HEK293 (cell line): Measurements from ENCODE around the gene ERBB4.
A peak's percentile ranks its signal among the peaks of the same experiment; 100 is the strongest.

Experiments
- CTCF ChIA-PET: fragments of 350-600 bp; formaldehyde crosslinking; extraction: SDS; loops from one replicate; lab custom pipeline; 2021; ENCODE audit warnings: antibody characterized with exemption; lab: Yijun Ruan, JAX
- POLR2A ChIA-PET: fragments of 300-600 bp; formaldehyde crosslinking; extraction: SDS; loops from one replicate; lab custom pipeline; 2020; ENCODE audit warnings: antibody characterized with exemption, inconsistent platforms; lab: Yijun Ruan, JAX
- H3K27ac ChIP-seq: fragments of 200-500 bp; sonication (Bioruptor generic); 2 replicates; pipeline ENCODE4 v1.5.1; 2014; ENCODE audit warnings: low read depth, low read length, control low read depth, inconsistent platforms; ENCODE audit errors: extremely low read depth
- H3K36me3 ChIP-seq, 2 experiments: fragments of 200-500 bp in 1 of 2; sonication (Bioruptor generic) in 1 of 2; 1 replicate in 1 of 2; 2 replicates in 1 of 2; pipeline ENCODE4 v1.5.1; 2014 to 2017; ENCODE audit warnings: inconsistent platforms in 2 of 2, low read length in 2 of 2; ENCODE audit not compliant: control insufficient read depth in 2 of 2, insufficient read depth in 1 of 2
- H3K4me1 ChIP-seq: fragments of 200-500 bp; sonication (Bioruptor generic); 2 replicates; pipeline ENCODE4 v1.5.1; 2014; ENCODE audit warnings: mild to moderate bottlenecking, low read length, inconsistent platforms; ENCODE audit not compliant: control insufficient read depth, insufficient read depth
- H3K4me3 ChIP-seq: 2 replicates; pipeline ENCODE4 v1.5.1; 2011; ENCODE audit warnings: low read depth, mild to moderate bottlenecking, control low read depth, low read length, moderate library complexity
- H3K9me3 ChIP-seq: fragments of 200-500 bp; sonication (Bioruptor generic); 2 replicates; pipeline ENCODE4 v1.5.1; 2014; ENCODE audit warnings: low read depth, low read length, inconsistent platforms; ENCODE audit not compliant: control insufficient read depth, insufficient read depth
- BCL11B ChIP-seq: fragments of 450-650 bp; formaldehyde crosslinking; IDR thresholded peaks from 2 replicates; pipeline ENCODE4 v1.5.1; 2016; ENCODE audit warnings: low read depth, missing biosample characterization, missing genetic modification characterization
- MEIS1 ChIP-seq: sonication (generic); formaldehyde crosslinking; IDR thresholded peaks from 2 replicates; pipeline ENCODE4 v1.8.1; 2022; ENCODE audit warnings: missing genetic modification reagents, mild to moderate bottlenecking, borderline replicate concordance
- PBX3 ChIP-seq: sonication (generic); formaldehyde crosslinking; IDR thresholded peaks from 2 replicates; pipeline ENCODE4 v1.8.1; 2022; ENCODE audit warnings: mild to moderate bottlenecking, moderate library complexity, missing genetic modification reagents
- ZNF138 ChIP-seq: fragments of 450-650 bp; formaldehyde crosslinking; IDR thresholded peaks from 2 replicates; pipeline ENCODE4 v1.5.1; 2016; ENCODE audit warnings: missing biosample characterization, missing genetic modification characterization, borderline replicate concordance
- ZNF23 ChIP-seq: fragments of 450-650 bp; formaldehyde crosslinking; IDR thresholded peaks from 2 replicates; pipeline ENCODE4 v1.5.1; 2016; ENCODE audit warnings: missing biosample characterization, missing genetic modification characterization, borderline replicate concordance
- ZNF302 ChIP-seq: fragments of 450-650 bp; formaldehyde crosslinking; IDR thresholded peaks from 2 replicates; pipeline ENCODE4 v1.5.1; 2016; ENCODE audit warnings: missing biosample characterization, missing genetic modification characterization, low read depth
- ZNF354C ChIP-seq: fragments of 450-650 bp; formaldehyde crosslinking; IDR thresholded peaks from 2 replicates; pipeline ENCODE4 v1.5.1; 2016; ENCODE audit warnings: missing biosample characterization, missing genetic modification characterization, low read depth, borderline replicate concordance
- ZNF514 ChIP-seq: fragments of 450-650 bp; formaldehyde crosslinking; IDR thresholded peaks from 2 replicates; pipeline ENCODE4 v1.5.1; 2016; ENCODE audit warnings: missing biosample characterization, missing genetic modification characterization
- ZNF521 ChIP-seq: fragments of 450-650 bp; formaldehyde crosslinking; IDR thresholded peaks from 2 replicates; pipeline ENCODE4 v1.5.1; 2017; ENCODE audit warnings: missing biosample characterization, mild to moderate bottlenecking, missing genetic modification characterization
- ZNF585B ChIP-seq: fragments of 450-650 bp; formaldehyde crosslinking; IDR thresholded peaks from 2 replicates; pipeline ENCODE4 v1.5.1; 2016; ENCODE audit warnings: missing biosample characterization, missing genetic modification characterization
- ZNF768 ChIP-seq: fragments of 450-650 bp; formaldehyde crosslinking; IDR thresholded peaks from 2 replicates; pipeline ENCODE4 v1.5.1; 2018; ENCODE audit warnings: missing biosample characterization, mild to moderate bottlenecking, missing genetic modification characterization
- ZNF843 ChIP-seq: fragments of 450-650 bp; formaldehyde crosslinking; IDR thresholded peaks from 2 replicates; pipeline ENCODE4 v1.5.1; 2016; ENCODE audit warnings: missing biosample characterization, missing genetic modification characterization
- TF ChIP-seq, protein P1 (sequence below): fragments of 450-650 bp; formaldehyde crosslinking; IDR thresholded peaks from 2 replicates; pipeline ENCODE4 v1.5.1; 2016; ENCODE audit warnings: missing biosample characterization, missing genetic modification characterization
- TF ChIP-seq, protein P2 (sequence below): IDR thresholded peaks from 2 replicates; pipeline ENCODE4 v1.6.1; 2011; ENCODE audit warnings: mild to moderate bottlenecking, low read depth, low read length, borderline replicate concordance
- TF ChIP-seq, protein P3 (sequence below): fragments of 450-650 bp; formaldehyde crosslinking; IDR thresholded peaks from 2 replicates; pipeline ENCODE4 v1.5.1; 2016; ENCODE audit warnings: missing biosample characterization, missing genetic modification characterization
- TF ChIP-seq, protein P4 (sequence below): fragments of 450-650 bp; formaldehyde crosslinking; IDR thresholded peaks from 2 replicates; pipeline ENCODE4 v1.5.1; 2016; ENCODE audit warnings: missing biosample characterization, missing genetic modification characterization
- TF ChIP-seq, protein P5 (sequence below): fragments of 450-650 bp; formaldehyde crosslinking; IDR thresholded peaks from 2 replicates; pipeline ENCODE4 v1.5.1; 2017; ENCODE audit warnings: missing biosample characterization, missing genetic modification characterization
- TF ChIP-seq, protein P6 (sequence below): fragments of 450-650 bp; formaldehyde crosslinking; IDR thresholded peaks from 2 replicates; pipeline ENCODE4 v1.5.1; 2017; ENCODE audit warnings: missing biosample characterization, missing genetic modification characterization

Gene ERBB4

DNA sequence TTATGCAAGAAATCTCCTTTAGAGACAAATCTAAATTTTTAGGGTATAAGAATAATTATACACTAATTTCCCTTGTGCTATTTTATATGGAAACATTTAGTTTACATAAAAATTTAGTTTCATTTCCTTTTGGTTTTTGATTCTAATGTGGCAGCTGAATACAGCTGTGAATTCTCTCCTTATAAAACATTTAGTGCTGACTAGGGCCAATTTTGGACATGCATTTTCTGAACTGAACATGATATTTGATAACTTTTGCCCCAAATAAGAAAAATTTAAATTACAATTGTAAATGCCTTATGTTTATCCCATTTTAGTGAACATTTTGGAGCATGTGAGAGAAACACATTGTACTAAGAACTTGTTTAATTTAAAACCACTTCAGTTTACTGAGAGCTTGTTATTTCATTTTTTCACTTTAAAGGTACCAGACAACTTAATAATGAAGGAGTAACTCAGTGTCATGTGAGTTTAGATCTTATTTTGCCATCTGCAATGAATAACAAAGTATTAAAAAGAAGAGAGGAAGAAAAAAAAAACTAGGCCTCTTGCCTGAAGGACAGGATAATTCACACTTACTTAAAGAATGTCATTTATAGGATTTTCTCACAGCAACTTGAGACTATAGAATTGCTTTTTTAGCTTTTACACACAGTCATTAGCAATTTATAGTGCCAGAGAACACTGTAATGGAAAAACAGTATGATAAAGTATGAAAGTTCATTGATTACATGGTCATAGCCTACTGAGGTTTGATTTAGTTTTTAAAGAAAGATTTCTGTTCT is 209.7 kb downstream of the ERBB4 start:
- POLR2A ChIA-PET, result no interaction called here

More for the DNA sequence above, 209.7 kb downstream of the ERBB4 start:
- Histone ChIP-seq H3K36me3 (no peaks in the 10 kb centered on the region), H3K27ac (no peak overlapping the region; the same call in 1 of the 2 replicates), H3K9me3 (no peaks in the 10 kb centered on the region), H3K4me1 (peaks cover 27% of the 10 kb centered on the region), H3K4me3 (no peak overlapping the region)
- CTCF ChIA-PET, result no interaction called here
- TF ChIP-seq ZNF138 (tag by site-specific recombination) (no peak), PBX3 (CRISPR knock-in tag) (no peak), ZNF514 (tag by site-specific recombination) (no peak), ZNF23 (tag by site-specific recombination) (no peak), ZNF585B (no peak), ZNF521 (no peak), ZNF354C (tag by site-specific recombination) (no peak), ZNF843 (tag by site-specific recombination) (0 out of 2 replicates have a peak, but pooled peaks have one; percentile 34), ZNF768 (tag by site-specific recombination) (no peak), ZNF302 (tag by site-specific recombination) (no peak), MEIS1 (CRISPR knock-in tag) (no peak), BCL11B (no peak)
- TF ChIP-seq, protein P1, sequence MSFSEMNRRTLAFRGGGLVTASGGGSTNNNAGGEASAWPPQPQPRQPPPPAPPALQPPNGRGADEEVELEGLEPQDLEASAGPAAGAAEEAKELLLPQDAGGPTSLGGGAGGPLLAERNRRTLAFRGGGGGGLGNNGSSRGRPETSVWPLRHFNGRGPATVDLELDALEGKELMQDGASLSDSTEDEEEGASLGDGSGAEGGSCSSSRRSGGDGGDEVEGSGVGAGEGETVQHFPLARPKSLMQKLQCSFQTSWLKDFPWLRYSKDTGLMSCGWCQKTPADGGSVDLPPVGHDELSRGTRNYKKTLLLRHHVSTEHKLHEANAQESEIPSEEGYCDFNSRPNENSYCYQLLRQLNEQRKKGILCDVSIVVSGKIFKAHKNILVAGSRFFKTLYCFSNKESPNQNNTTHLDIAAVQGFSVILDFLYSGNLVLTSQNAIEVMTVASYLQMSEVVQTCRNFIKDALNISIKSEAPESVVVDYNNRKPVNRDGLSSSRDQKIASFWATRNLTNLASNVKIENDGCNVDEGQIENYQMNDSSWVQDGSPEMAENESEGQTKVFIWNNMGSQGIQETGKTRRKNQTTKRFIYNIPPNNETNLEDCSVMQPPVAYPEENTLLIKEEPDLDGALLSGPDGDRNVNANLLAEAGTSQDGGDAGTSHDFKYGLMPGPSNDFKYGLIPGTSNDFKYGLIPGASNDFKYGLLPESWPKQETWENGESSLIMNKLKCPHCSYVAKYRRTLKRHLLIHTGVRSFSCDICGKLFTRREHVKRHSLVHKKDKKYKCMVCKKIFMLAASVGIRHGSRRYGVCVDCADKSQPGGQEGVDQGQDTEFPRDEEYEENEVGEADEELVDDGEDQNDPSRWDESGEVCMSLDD (tag by site-specific recombination), result no peak
- TF ChIP-seq, protein P2, sequence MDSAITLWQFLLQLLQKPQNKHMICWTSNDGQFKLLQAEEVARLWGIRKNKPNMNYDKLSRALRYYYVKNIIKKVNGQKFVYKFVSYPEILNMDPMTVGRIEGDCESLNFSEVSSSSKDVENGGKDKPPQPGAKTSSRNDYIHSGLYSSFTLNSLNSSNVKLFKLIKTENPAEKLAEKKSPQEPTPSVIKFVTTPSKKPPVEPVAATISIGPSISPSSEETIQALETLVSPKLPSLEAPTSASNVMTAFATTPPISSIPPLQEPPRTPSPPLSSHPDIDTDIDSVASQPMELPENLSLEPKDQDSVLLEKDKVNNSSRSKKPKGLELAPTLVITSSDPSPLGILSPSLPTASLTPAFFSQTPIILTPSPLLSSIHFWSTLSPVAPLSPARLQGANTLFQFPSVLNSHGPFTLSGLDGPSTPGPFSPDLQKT, result no peak
- TF ChIP-seq, protein P3, sequence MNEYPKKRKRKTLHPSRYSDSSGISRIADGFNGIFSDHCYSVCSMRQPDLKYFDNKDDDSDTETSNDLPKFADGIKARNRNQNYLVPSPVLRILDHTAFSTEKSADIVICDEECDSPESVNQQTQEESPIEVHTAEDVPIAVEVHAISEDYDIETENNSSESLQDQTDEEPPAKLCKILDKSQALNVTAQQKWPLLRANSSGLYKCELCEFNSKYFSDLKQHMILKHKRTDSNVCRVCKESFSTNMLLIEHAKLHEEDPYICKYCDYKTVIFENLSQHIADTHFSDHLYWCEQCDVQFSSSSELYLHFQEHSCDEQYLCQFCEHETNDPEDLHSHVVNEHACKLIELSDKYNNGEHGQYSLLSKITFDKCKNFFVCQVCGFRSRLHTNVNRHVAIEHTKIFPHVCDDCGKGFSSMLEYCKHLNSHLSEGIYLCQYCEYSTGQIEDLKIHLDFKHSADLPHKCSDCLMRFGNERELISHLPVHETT (tag by site-specific recombination), result no peak
- TF ChIP-seq, protein P4, sequence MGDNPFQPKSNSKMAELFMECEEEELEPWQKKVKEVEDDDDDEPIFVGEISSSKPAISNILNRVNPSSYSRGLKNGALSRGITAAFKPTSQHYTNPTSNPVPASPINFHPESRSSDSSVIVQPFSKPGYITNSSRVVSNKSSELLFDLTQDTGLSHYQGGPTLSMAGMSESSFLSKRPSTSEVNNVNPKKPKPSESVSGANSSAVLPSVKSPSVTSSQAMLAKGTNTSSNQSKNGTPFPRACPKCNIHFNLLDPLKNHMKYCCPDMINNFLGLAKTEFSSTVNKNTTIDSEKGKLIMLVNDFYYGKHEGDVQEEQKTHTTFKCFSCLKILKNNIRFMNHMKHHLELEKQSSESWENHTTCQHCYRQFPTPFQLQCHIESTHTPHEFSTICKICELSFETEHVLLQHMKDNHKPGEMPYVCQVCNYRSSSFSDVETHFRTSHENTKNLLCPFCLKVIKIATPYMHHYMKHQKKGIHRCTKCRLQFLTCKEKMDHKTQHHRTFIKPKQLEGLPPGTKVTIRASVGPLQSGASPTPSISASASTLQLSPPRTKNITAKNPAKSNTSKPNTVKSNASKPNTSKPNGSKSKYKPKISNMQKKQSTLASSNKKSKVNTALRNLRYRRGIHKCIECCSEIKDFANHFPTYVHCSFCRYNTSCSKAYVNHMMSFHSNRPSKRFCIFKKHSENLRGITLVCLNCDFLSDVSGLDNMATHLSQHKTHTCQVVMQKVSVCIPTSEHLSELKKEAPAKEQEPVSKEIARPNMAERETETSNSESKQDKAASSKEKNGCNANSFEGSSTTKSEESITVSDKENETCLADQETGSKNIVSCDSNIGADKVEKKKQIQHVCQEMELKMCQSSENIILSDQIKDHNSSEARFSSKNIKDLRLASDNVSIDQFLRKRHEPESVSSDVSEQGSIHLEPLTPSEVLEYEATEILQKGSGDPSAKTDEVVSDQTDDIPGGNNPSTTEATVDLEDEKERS, result no peak
- TF ChIP-seq, protein P5, sequence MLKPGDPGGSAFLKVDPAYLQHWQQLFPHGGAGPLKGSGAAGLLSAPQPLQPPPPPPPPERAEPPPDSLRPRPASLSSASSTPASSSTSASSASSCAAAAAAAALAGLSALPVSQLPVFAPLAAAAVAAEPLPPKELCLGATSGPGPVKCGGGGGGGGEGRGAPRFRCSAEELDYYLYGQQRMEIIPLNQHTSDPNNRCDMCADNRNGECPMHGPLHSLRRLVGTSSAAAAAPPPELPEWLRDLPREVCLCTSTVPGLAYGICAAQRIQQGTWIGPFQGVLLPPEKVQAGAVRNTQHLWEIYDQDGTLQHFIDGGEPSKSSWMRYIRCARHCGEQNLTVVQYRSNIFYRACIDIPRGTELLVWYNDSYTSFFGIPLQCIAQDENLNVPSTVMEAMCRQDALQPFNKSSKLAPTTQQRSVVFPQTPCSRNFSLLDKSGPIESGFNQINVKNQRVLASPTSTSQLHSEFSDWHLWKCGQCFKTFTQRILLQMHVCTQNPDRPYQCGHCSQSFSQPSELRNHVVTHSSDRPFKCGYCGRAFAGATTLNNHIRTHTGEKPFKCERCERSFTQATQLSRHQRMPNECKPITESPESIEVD, result peak; percentile 91
- TF ChIP-seq, protein P6, sequence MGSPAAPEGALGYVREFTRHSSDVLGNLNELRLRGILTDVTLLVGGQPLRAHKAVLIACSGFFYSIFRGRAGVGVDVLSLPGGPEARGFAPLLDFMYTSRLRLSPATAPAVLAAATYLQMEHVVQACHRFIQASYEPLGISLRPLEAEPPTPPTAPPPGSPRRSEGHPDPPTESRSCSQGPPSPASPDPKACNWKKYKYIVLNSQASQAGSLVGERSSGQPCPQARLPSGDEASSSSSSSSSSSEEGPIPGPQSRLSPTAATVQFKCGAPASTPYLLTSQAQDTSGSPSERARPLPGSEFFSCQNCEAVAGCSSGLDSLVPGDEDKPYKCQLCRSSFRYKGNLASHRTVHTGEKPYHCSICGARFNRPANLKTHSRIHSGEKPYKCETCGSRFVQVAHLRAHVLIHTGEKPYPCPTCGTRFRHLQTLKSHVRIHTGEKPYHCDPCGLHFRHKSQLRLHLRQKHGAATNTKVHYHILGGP (tag by site-specific recombination), result no peak
